ENCODE measurements around the gene IL18R1.

The IL18R1 gene

DNA sequence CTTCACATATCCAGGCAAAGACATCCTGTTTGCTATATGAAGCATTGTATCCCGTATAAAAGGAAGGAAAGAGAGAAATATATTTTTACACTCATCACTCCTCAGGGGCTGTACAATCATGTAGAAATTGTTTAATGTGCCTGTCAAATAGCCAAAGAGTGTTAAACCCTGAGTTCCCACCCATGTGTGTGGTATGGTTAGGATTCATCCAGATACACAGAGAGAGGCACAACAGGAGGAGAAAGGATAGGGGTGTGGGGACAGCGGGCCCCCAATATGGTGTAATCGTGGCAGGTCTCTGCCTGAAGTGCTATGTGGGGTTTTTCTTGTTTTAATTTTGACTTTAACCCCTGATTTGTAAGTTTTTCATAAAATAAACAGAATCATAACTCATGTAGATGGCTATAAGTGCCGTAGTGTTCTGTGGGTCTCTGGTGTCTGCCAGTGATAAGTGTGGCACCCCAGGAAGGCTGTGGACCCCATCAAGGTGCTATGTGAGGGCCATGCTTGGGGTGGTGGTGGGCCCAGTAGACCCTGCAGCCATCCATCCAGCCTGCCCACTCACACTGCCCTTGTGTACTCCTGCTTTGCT, 10.2 kb upstream of the IL18R1 start:
- DNase-seq = no peak

DNA sequence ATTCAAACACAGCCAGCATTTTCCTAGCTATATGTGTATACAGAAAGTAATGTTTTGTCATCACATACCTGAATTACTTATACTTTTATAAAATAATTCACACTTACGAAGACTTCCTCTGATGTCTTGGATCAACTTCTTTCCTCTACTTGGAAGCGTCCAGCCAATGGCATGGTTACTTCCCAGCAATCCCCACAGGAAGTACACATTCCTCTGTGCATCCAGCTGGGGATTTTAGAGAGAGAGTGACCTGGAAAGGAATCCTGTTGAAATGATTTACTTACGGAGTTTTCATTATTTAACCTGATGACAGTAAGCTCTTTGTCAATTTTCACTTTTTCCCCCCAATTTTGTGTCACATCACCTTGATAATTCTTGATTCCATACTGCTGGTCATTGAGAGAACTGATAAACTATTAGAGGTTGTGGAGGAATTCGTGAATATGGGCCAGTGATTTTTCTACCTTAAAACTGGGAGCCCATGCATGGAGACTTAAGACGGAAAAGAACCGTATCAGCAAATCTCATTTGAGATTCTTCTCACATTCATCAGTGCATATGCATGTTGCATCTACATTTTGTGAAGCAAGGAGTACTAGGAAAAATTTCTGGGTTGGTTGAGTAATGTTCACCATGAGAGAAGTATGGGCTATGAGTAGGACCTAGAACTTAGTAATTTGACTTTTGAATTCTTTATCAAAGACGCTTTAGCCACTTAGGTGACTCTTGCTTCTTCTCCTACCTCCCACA, 9.0 kb upstream of the IL18R1 start:
- DNase-seq = no peak

DNA sequence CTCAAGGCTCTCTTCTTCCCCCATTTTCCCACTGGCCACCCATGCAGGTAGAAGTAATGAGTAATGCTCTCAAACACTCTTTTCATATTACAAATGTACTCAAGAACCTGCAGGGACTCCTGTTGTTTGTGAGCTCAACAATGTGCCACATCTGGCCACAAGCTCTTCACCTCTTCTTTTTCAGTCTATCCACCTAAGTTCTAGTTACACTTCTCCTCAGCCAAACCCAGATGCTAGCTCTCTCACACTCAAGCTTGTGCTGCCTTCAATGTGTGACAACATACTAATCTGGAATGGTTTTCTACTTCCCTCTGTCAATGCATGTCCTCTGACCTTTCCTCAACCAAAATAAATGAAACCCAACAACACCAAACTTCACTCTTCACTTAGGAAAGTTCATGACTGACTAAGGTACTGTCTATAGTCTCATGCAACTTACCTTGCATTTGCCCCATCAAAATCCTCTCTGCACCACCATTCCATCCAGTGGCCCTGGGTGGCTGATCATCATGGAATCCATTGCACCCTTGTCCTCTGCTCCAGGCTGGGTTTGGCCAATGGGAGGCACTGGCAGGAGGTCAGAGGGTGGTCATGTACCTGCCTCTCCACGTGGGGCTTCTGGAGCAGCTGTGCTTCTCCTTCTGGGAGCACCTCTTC, 5.3 kb upstream of the IL18R1 start:
- no peak for DNase-seq

- DNase-seq = no peak
These were observed 751 bp downstream of the IL18R1 start for GRCh38 chr2:102356381-102356712.

- no peak for DNase-seq
These were observed 1.1 kb downstream of the IL18R1 start for GRCh38 chr2:102356741-102357140.

DNA sequence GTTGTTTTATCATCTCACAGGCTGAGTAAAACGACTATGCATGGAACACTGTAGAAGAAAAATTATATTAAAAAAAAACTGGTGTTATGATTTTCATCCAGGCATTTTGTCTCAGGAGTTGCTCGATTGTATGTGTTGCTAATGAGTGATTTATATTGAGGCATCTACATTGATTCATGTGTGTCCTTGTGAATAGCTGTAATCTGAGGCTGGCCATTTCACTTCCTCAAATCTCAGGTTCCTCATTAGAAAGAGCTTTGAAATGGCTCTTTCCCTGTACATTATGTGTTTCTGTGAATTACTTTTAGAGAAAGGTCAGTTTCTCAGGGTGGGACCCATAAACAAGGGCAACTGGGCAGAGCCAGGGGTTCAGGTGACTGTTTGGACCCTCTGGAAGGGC, 2.3 kb downstream of the IL18R1 start:
- DNase-seq = no peak

DNA sequence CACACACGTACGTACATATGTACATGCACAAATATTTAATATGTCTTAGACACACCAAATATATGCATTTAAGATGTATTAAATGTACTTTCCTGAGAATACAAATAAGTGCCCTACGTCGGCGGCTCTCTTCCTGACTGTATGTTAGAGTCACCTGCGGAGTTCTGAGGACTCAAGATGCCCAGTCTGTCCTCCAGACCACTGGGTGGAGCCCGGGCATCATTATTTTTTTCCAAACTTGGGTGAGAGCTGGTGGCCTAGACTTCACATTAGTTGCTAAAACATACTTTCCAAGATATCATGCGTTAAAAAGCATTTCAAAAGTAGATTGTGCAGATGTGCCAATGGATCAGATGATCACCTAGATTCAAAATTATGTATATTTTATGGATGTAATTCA, 2.9 kb downstream of the IL18R1 start:
- DNase-seq = no peak

GRCh38 chr2:102359527-102359926, 3.9 kb downstream of the IL18R1 start:
- DNase-seq = no peak

- DNase-seq = no peak
These were observed 6.1 kb downstream of the IL18R1 start for GRCh38 chr2:102361632-102362241.

GRCh38 chr2:102365763-102366162, 10.2 kb downstream of the IL18R1 start:
- DNase-seq = no peak

GRCh38 chr2:102366406-102367112, 11.0 kb downstream of the IL18R1 start:
- no peak for DNase-seq

GRCh38 chr2:102367331-102367971, 11.9 kb downstream of the IL18R1 start:
- DNase-seq = no peak

- DNase-seq = no peak
These were observed 13.0 kb downstream of the IL18R1 start for GRCh38 chr2:102368461-102369109.

- no peak for DNase-seq
These were observed 14.3 kb downstream of the IL18R1 start for GRCh38 chr2:102369866-102370265.

- no peak for DNase-seq
These were observed 20.5 kb downstream of the IL18R1 start for GRCh38 chr2:102376052-102376591.

GRCh38 chr2:102383722-102384121, 28.1 kb downstream of the IL18R1 start:
- DNase-seq = no peak

DNA sequence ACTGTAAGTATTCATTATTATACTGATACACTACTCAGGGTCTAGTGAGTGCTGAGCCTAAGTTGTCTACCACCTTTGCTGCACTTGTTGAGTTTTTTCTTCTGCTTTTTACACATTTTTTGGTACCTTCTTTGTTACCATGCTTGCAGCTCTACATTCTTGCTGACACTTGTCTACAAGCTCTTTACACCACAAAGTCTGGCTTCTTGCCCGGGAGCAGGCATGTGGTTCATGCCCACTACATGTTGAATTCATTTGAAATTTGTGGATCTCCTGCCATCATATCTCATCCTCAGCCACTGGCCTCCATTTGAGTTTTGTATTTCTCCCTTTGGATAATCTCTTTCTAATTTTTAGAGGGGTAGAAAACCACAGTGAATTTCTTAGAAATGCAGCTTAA, 29.9 kb downstream of the IL18R1 start:
- DNase-seq = no peak

- no peak for DNase-seq
These were observed 30.4 kb downstream of the IL18R1 start for GRCh38 chr2:102386004-102386403.

- DNase-seq = no peak
These were observed 31.4 kb downstream of the IL18R1 start for GRCh38 chr2:102386867-102387541.

DNA sequence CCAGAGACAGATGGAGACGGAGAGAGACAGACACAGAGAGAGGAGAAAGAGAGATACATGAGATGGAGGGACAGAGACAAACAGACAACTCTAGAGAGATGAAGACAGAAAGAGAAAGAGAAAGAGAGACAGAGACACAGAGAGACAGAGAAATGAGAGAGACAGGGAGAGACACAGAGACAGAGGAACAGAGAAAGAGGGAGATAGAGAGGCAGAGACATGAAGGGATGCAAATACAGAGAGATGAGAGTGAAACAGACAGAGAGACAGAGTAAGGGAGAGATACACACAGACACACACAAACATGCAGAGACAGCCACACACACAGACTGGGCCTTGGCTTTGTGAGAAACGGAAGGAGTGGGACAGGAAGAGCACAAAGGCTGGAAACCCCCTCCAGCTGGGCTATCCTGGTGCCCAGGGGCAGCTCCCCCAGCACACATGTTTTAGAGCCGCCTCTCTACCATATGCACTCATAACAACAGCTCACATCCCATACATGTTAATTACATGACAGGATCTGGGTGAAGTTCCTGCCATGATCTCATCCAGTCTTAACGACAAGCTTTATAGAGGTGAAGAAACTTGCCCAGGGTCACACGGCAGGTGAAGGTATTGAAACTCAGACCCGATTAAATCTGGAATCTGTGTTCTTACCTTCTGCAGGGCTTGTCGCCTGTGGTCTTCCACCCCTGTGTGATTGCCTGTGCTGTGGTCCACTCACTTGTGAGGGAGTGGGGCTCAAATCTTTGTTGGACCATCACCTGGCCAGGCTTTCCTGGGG, 32.4 kb downstream of the IL18R1 start:
- no peak for DNase-seq

Data from right kidney (tissue), 1 donor.